Stimulated activated naive B cell treated with anti-CD40 and anti-IgM and Interleukin-4, amounts not matched to agents 10 μg/mL and 1 μg/mL and 100 μg/mL, for 72 hours (primary cell): ENCODE measurements around the gene RALGPS1.

Experiments
- ATAC-seq, 2 donors: fragments of 150-1000 bp; cut with Tn5 transposase; replicated peaks; 2 replicates each; pipeline ENCODE4 v1.10.0; 2021; ENCODE audit warnings: moderate library complexity in 1 of 2
- DNase-seq: peaks from one replicate; pipeline ENCODE4 v3.0.0; 2021
- H3K27ac Mint-ChIP-seq: one replicate; pipeline ENCODE4 v1.8.0; 2022; ENCODE audit warnings: mild to moderate bottlenecking, mixed read lengths
- H3K27me3 Mint-ChIP-seq, 2 donors: one replicate each; pipeline ENCODE4 v1.8.0; 2022; ENCODE audit warnings: mixed read lengths in 2 of 2
- H3K36me3 Mint-ChIP-seq, 2 donors: one replicate each; pipeline ENCODE4 v1.8.0; 2022; ENCODE audit warnings: mixed read lengths in 2 of 2, mild to moderate bottlenecking in 1 of 2
- H3K4me1 Mint-ChIP-seq, 2 donors: one replicate each; pipeline ENCODE4 v1.8.0; 2022; ENCODE audit warnings: mixed read lengths in 2 of 2, mild to moderate bottlenecking in 1 of 2
- H3K4me3 Mint-ChIP-seq, 2 donors: one replicate each; pipeline ENCODE4 v1.8.0; 2022; ENCODE audit warnings: mild to moderate bottlenecking in 2 of 2, mixed read lengths in 2 of 2, moderate library complexity in 1 of 2
- H3K9me3 Mint-ChIP-seq, 2 donors: one replicate each; pipeline ENCODE4 v1.8.0; 2022; ENCODE audit warnings: mixed read lengths in 2 of 2, mild to moderate bottlenecking in 1 of 2

RALGPS1 gene

DNA sequence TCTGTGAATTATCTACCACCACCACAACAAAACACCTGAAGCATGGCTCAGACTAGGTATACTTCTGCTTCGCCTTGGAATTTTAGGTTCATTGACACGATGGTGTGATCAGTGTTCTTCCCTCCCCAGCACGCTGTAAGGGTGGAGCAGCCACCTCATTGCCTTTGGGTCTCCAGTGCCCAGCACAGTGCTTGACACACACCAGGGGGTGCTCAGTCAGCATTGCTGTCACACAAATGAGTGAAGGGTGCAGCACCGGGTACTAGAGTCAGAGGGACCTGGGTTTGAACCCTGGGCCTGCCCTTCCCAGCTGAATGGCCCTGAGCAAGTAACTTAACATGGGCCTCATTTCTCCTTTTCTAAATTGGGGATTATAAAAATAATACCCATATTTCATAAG is 217.8 kb downstream of the RALGPS1 start:
- no peak for DNase-seq
- H3K4me3 Mint-ChIP-seq = no peak overlapping the region

DNA sequence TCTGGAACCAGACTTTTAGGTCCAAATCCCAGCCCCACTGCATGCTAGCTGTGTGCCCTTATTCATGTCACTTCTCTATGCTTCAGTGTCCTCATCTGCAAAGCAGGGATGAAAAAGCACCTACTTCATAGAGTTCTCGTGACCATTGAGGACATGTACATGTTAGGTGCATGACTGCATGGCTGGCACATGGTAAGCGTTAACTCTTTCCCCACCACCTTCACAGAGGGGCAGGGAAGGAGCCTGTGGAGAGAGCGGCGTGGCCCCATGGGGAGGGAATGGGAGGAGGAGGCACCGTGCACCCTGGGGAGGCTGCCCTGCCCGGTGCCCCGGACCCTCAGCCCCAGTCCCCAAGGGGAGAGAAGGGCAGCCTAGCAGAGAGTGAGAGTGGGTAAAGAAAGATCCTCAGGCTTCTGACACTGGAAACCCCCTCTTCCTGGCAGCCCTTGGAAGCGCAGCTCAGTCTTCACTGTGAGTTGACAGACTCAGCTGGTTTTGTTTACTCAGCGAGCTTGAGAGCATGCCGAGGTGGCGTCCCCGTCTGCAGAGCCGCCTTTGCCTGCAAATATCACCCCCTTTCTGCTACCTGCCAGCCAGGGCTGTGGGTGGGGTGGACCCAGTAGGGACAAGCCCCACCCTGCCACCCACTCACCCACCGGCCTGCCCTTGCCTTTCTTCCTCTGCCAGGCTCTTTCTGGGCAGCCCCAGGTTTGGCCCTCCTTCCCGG is 218.5 kb downstream of the RALGPS1 start:
- no peak for ATAC-seq
- Mint-ChIP-seq H3K36me3 (no peaks in the 10 kb centered on the region), H3K4me1 (no peaks in the 10 kb centered on the region), H3K9me3 (no peaks in the 10 kb centered on the region), H3K4me3 (no peak overlapping the region), H3K27me3 (no peaks in the 10 kb centered on the region), H3K27ac (no peak overlapping the region)
- DNase-seq = no peak

More for the DNA sequence above, 217.8 kb downstream of the RALGPS1 start:
- Mint-ChIP-seq H3K27me3 (no peaks in the 10 kb centered on the region), H3K27ac (no peak overlapping the region), H3K36me3 (no peaks in the 10 kb centered on the region), H3K4me1 (peaks cover 0 to under 1% of the 10 kb centered on the region in 2 donors), H3K9me3 (no peaks in the 10 kb centered on the region)
- ATAC-seq = no peak

GRCh38 chr9:127133739-127134167 is 219.2 kb downstream of the RALGPS1 start:
- no peak overlapping the region for H3K27ac Mint-ChIP-seq
- H3K4me1 Mint-ChIP-seq = no peaks in the 10 kb centered on the region
- no peaks in the 10 kb centered on the region for H3K36me3 Mint-ChIP-seq
- H3K9me3 Mint-ChIP-seq = no peaks in the 10 kb centered on the region
- no peaks in the 10 kb centered on the region for H3K27me3 Mint-ChIP-seq
- DNase-seq = no peak
- ATAC-seq = no peak
- no peak overlapping the region for H3K4me3 Mint-ChIP-seq

GRCh38 chr9:127135056-127135745 is 220.6 kb downstream of the RALGPS1 start:
- H3K36me3 Mint-ChIP-seq = no peaks in the 10 kb centered on the region
- H3K27me3 Mint-ChIP-seq = no peaks in the 10 kb centered on the region
- H3K4me3 Mint-ChIP-seq = no peak overlapping the region
- no peaks in the 10 kb centered on the region for H3K9me3 Mint-ChIP-seq
- DNase-seq (no peak), ATAC-seq (no peak)
- no peaks in the 10 kb centered on the region for H3K4me1 Mint-ChIP-seq
- no peak overlapping the region for H3K27ac Mint-ChIP-seq

DNA sequence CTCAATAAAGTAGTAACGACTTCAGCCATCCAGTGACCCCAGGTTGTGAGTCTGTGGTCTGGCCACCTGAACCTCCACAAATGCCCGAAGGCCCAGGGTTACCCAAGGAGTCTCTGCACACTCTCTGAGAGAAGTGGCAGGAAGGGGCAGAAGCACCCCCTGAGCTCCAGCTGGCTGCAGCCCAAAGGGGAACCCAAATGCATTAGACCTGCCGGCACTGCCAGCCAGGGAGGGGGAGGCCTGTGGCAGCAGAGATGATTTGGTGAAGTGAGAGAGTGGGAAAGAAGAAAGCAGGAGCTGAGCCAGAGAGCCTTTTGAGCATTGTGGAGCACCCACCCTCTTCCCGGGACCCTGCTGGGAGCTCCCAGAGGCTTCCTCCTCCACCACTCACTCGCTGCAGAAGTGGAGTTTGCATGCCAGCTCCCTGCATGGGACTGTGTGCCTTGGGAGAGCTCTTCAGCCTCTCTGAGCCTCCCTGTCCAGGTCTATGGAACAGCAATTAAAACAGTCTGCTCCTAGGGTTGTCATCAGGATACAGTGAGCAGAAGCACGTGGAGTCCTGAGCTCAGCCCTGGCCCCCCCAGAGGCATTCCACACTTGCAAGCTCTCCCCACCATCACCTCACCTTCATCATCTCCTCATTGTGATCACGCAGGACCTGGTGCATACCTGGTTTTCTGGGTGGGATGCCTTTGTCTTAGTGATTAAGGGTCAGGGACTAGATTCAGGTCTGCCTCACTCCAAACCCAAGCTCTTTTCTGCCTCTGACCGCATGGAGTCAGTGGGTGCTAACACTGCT is 221.7 kb downstream of the RALGPS1 start:
- H3K9me3 Mint-ChIP-seq = no peaks in the 10 kb centered on the region

GRCh38 chr9:127136880-127137639 is 222.5 kb downstream of the RALGPS1 start:
- no peak overlapping the region for H3K4me3 Mint-ChIP-seq
- H3K4me1 Mint-ChIP-seq = no peaks in the 10 kb centered on the region
- no peaks in the 10 kb centered on the region for H3K36me3 Mint-ChIP-seq
- no peaks in the 10 kb centered on the region for H3K27me3 Mint-ChIP-seq
- no peaks in the 10 kb centered on the region for H3K9me3 Mint-ChIP-seq
- DNase-seq (no peak), ATAC-seq (no peak)
- no peak overlapping the region for H3K27ac Mint-ChIP-seq

More for the DNA sequence above, 221.7 kb downstream of the RALGPS1 start:
- H3K27me3 Mint-ChIP-seq = no peaks in the 10 kb centered on the region
- no peak overlapping the region for H3K27ac Mint-ChIP-seq
- H3K4me3 Mint-ChIP-seq = no peak overlapping the region
- ATAC-seq (no peak), DNase-seq (no peak)
- H3K36me3 Mint-ChIP-seq = no peaks in the 10 kb centered on the region
- H3K4me1 Mint-ChIP-seq = no peaks in the 10 kb centered on the region

DNA sequence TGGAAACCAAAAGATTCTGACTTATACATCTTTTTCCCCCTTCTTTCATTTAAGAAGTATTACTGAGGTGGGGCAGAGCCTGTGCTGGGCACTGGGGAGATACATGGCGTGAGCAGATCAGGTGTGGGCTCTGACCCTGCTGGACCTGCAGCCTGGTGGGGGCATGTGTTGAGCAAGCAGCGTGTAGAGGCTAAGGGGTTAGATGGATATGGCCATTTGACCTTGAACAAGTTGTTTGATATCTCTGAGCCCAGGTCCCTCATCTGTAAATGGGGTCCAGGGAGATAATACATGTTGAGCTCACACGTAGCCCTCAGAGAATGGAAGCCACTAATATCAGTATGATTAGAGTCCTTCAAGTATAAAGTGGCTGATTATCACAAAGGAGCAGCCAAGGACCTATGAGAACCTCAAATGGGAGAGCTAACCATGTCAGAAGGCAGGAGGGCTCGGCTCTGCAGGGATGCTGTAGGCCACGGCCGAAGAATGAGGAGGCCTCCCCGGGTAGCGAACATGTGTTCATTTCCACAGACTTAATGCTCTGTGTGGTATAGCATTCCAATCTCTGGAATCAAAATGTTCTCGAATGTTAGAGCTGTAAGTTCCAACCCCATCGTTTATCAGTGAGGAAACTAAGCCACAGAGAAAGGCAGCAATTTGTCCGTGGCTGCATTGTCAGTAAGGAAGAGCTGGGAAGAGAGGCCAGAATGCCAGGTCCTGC is 223.2 kb downstream of the RALGPS1 start:
- no peak overlapping the region for H3K27ac Mint-ChIP-seq
- no peak for DNase-seq
- no peak for ATAC-seq
- H3K9me3 Mint-ChIP-seq = no peaks in the 10 kb centered on the region
- H3K4me3 Mint-ChIP-seq = no peak overlapping the region
- no peaks in the 10 kb centered on the region for H3K4me1 Mint-ChIP-seq
- no peaks in the 10 kb centered on the region for H3K27me3 Mint-ChIP-seq
- H3K36me3 Mint-ChIP-seq = no peaks in the 10 kb centered on the region

GRCh38 chr9:127138444-127138843 is 223.9 kb downstream of the RALGPS1 start:
- ATAC-seq (no peak), DNase-seq (no peak)
- H3K4me1 Mint-ChIP-seq = no peaks in the 10 kb centered on the region
- H3K27ac Mint-ChIP-seq = no peak overlapping the region
- no peaks in the 10 kb centered on the region for H3K36me3 Mint-ChIP-seq
- no peaks in the 10 kb centered on the region for H3K9me3 Mint-ChIP-seq
- H3K27me3 Mint-ChIP-seq = no peaks in the 10 kb centered on the region
- no peak overlapping the region for H3K4me3 Mint-ChIP-seq

DNA sequence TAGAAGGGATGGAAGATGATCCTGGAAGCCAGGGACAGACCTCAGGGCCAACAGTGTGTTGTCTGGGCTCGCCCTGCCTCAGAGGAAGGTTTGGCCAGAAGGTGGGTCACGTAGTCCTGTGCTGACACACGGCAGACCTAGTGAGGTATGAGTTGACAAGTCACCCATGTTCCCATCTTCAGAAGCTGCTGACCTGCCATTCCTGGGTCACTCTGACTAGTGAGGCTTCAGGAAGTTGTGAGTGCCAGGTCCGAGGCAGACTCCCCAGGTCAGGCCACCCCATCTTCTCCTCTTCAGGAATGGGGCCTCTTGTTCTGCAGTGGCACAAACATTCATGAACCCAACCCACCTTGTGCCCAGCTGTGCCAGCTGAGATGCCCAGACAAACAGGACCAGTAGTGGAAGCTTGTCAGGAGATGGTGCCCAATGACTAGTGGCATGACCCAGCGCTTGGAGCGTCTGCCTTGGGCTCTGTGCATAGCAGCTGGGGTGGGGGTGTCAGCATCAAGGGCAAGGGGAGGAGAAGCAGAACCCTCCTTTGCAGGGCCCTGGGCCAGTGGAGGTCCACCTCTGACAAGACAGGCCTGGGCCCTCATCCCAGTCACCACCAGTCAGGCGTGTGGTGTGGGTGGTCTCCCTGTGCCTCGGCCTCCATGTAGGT is 224.6 kb downstream of the RALGPS1 start:
- H3K27me3 Mint-ChIP-seq = no peaks in the 10 kb centered on the region

GRCh38 chr9:127139775-127140174 is 225.2 kb downstream of the RALGPS1 start:
- no peak overlapping the region for H3K4me3 Mint-ChIP-seq

More for the DNA sequence above, 224.6 kb downstream of the RALGPS1 start:
- no peak overlapping the region for H3K27ac Mint-ChIP-seq
- H3K4me1 Mint-ChIP-seq = no peaks in the 10 kb centered on the region
- DNase-seq = no peak
- no peaks in the 10 kb centered on the region for H3K36me3 Mint-ChIP-seq
- no peaks in the 10 kb centered on the region for H3K9me3 Mint-ChIP-seq
- no peak overlapping the region for H3K4me3 Mint-ChIP-seq
- ATAC-seq = no peak

GRCh38 chr9:127140181-127140580 is 225.6 kb downstream of the RALGPS1 start:
- no peaks in the 10 kb centered on the region for H3K27me3 Mint-ChIP-seq
- H3K27ac Mint-ChIP-seq = no peak overlapping the region
- H3K4me3 Mint-ChIP-seq = no peak overlapping the region

More at GRCh38 chr9:127139775-127140174, 225.2 kb downstream of the RALGPS1 start:
- no peak for DNase-seq
- ATAC-seq = no peak
- no peaks in the 10 kb centered on the region for H3K9me3 Mint-ChIP-seq
- no peak overlapping the region for H3K27ac Mint-ChIP-seq
- no peaks in the 10 kb centered on the region for H3K27me3 Mint-ChIP-seq
- H3K36me3 Mint-ChIP-seq = no peaks in the 10 kb centered on the region
- no peaks in the 10 kb centered on the region for H3K4me1 Mint-ChIP-seq

DNA sequence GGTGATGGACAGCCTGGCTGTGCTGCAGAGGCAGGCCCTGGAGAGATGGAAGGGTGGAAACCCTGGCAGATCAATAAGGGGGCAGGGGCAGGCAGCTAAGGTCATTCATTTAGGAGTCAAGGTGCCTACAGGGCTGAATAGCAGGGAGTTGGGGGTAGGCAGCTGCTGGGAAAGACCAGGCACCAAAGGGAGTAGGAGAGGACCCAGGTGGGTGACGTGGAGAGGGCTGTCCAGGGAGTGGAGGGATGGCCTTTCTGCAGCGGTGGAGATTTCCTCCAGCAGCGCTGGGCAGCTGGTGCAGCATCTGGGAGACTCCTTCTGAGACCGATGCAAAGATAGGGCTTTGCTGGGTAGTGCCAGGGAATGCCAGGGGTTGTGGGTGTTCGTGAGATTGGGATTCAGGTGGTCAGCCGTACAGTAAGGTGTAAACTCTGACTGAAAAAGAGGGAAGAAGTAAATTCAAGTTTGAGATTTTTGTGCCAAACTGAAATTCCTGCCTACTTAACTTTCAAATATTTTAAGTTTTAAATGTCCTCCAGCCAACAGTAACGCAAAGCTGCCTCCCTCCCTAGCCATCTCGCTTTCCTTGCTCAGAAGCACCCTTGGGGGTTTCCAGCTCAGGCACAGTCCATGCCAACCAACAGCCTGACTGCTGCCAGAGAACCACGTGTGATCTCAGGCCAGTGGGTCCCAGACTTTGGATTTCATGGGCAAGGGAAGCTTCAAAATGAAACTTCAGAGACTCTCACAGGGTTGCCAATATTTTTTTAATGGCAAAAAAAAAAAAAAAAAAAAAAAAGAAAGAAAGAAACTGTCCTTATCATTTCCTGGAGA is 226.5 kb downstream of the RALGPS1 start:
- no peaks in the 10 kb centered on the region for H3K36me3 Mint-ChIP-seq
- ATAC-seq (no peak), DNase-seq (no peak)
- no peak overlapping the region for H3K27ac Mint-ChIP-seq
- no peak overlapping the region for H3K4me3 Mint-ChIP-seq
- H3K27me3 Mint-ChIP-seq = no peaks in the 10 kb centered on the region
- peaks cover 0 to under 1% of the 10 kb centered on the region in 2 donors for H3K9me3 Mint-ChIP-seq
- H3K4me1 Mint-ChIP-seq = no peaks in the 10 kb centered on the region

More at GRCh38 chr9:127140181-127140580, 225.6 kb downstream of the RALGPS1 start:
- no peaks in the 10 kb centered on the region for H3K9me3 Mint-ChIP-seq
- ATAC-seq = no peak
- no peak for DNase-seq
- no peaks in the 10 kb centered on the region for H3K4me1 Mint-ChIP-seq
- H3K36me3 Mint-ChIP-seq = no peaks in the 10 kb centered on the region
